Stomach (tissue), 9 donors: ENCODE measurements around the gene POLR3GL. TPM values are rescaled to one million over a fixed set of nuclear protein-coding genes. Genes with fewer than 3 reads are reported as not detected.

Experiments
- DNase-seq, 2 donors: peaks; one replicate each; pipeline versions ENCODE4 v3.0.0 to v3.0.0-alpha.2; 2013 to 2019
- H3K27ac ChIP-seq, 5 donors: fragments of 200-600 bp in 4 of 5; sonication (generic) in 4 of 5; one replicate each; pipeline ENCODE4 v1.5.1; 2013 to 2019; ENCODE audit warnings: mild to moderate bottlenecking in 1 of 5, moderate library complexity in 1 of 5
- H3K27me3 ChIP-seq, 3 donors: fragments of 200-600 bp; sonication (generic); one replicate each; pipeline ENCODE4 v1.5.1; 2017 to 2019; ENCODE audit warnings: mixed run types in 1 of 3
- H3K36me3 ChIP-seq, 4 donors: fragments of 200-600 bp; sonication (generic); 1 replicate in 3 of 4; 2 replicates in 1 of 4; pipeline ENCODE4 v1.5.1; 2016 to 2019
- H3K4me1 ChIP-seq, 4 donors: fragments of 200-600 bp; sonication (generic); one replicate each; pipeline ENCODE4 v1.5.1; 2016 to 2019
- H3K4me3 ChIP-seq, 4 donors: fragments of 200-600 bp; sonication (generic) in 3 of 4; one replicate each; pipeline ENCODE4 v1.5.1; 2016 to 2019; ENCODE audit warnings: mild to moderate bottlenecking in 1 of 4
- H3K9me3 ChIP-seq, 4 donors: fragments of 200-600 bp; sonication (generic); one replicate each; pipeline ENCODE4 v1.5.1; 2016 to 2019
- CTCF ChIP-seq, 7 experiments: fragments of 450-650 bp in 4 of 7; fragments of 200-600 bp in 3 of 7; sonication (generic) in 3 of 7; IDR thresholded peaks; one replicate each; pipeline ENCODE4 v1.5.1; 2016 to 2019; ENCODE audit warnings: antibody characterized with exemption in 7 of 7, control low read depth in 2 of 7, mild to moderate bottlenecking in 1 of 7
- EP300 ChIP-seq: sonication (generic); formaldehyde crosslinking; IDR thresholded peaks from one replicate; pipeline ENCODE4 v1.6.1; 2017; ENCODE audit warnings: antibody characterized with exemption
- POLR2A ChIP-seq, 4 donors: fragments of 450-650 bp; IDR thresholded peaks; one replicate each; pipeline ENCODE4 v1.6.1; 2016; ENCODE audit warnings: antibody characterized with exemption in 4 of 4, control low read depth in 2 of 4, mild to moderate bottlenecking in 1 of 4, moderate library complexity in 1 of 4
- POLR2AphosphoS5 ChIP-seq, 3 donors: sonication (generic); formaldehyde crosslinking; IDR thresholded peaks; one replicate each; pipeline ENCODE4 v1.6.1; 2016; ENCODE audit warnings: antibody characterized with exemption in 3 of 3
- WGBS, 5 donors: extraction: QIAGEN DNeasy Blood & Tissue Kit in 3 of 5; methylation state at CpG; one replicate each; pipeline versions ENCODE4 v1.1.5 to v1.1.7; 2013 to 2018; 5-methylcytosine and 5-hydroxymethylcytosine counted together
- intact Hi-C: fragments of 100-400 bp; cut with DNase I; formaldehyde crosslinking; loops from one replicate; pipeline ENCODE4 v1.15.1; 2023; ENCODE audit warnings: low total_unique reads
- polyA plus RNA-seq, 3 donors: library from polyadenylated mRNA; stranded (reverse); fragments of 200-250 nt; gene quantifications; one replicate each; pipeline ENCODE4 v1.2.3, GENCODE V29; 2013
- total RNA-seq, 5 donors: library from RNA; depleted of rRNA; stranded (reverse); fragments of >200 nt; gene quantifications; one replicate each; pipeline versions ENCODE4 v1.1.0 to v1.2.3, GENCODE V29; 2014 to 2016
- donor health status: healthy with polysubstance abuse.
- donor health status: Bipolar disorder and iron deficiency.
- donor health status: healthy.

POLR3GL gene
- total and polyA plus RNA-seq, 8 donors = 5.8 to 165 (median 26.9) TPM

DNA sequence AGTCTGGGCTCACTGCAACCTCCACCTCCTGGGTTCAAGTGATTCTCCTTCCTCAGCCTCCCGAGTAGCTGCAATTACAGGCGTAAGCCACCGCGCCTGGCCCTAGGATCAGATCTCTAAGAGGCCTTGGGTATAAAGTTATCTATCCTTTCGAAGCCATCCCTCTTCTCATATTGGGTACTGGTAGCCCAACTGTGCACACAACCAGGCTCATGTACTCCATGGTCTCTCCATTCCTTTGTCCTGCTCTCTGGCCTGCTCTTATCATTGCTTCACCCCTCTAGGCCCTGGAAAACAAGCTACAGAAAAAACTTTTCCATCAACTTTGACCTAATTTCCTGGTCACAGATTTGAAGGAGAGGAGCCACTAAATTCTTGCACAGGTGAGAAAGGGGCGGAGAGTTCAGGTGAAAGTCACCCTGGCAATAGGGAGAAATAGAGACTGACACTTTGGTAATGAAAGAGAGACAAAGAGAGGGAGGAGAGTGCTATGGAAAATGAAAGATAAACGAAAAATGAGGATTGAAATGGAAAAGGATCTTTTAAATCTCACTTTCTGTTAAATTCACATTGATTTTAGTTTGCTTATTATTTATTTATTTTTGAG, 25.9 kb downstream of the POLR3GL start:
- Histone ChIP-seq H3K9me3 (no peaks in the 10 kb centered on the region), H3K27me3 (no peaks in the 10 kb centered on the region), H3K27ac (peak overlapping the region; percentile 85 to 100 (median 97)), H3K4me3 (peak overlapping the region in 1 of 4 donors; percentile 97), H3K4me1 (peaks cover 28 to 67% (median 54%) of the 10 kb centered on the region in 4 donors), H3K36me3 (peaks cover 30 to 34% (median 33%) of the 10 kb centered on the region in 4 donors)
- DNase-seq = peak; percentile 40 to 82
- intact Hi-C loops = no loop called here
- 55 to 67% (median 62%) methylated on average over 7 of the region's 7 CpGs for WGBS, 5 donors
- TF ChIP-seq POLR2A (IDR thresholded peaks at IDR 0.05) (no peak), POLR2AphosphoS5 (IDR thresholded peaks at IDR 0.05) (peak; percentile 9 to 80 (median 75))

- H3K27me3 ChIP-seq = no peaks in the 10 kb centered on the region
- no peaks in the 10 kb centered on the region for H3K9me3 ChIP-seq
- intact Hi-C loops = no loop called here
- H3K4me1 ChIP-seq = peaks cover 15 to 53% (median 40%) of the 10 kb centered on the region in 4 donors
- no peak for TF ChIP-seq EP300
- TF ChIP-seq POLR2A (IDR thresholded peaks at IDR 0.05) = no peak
- TF ChIP-seq POLR2AphosphoS5 (IDR thresholded peaks at IDR 0.05) = peak in 2 of 3 donors; percentile 80 to 87
- no peak for TF ChIP-seq CTCF (IDR thresholded peaks at IDR 0.05)
- H3K4me3 ChIP-seq = peak overlapping the region; percentile 70 to 97 (median 76)
- H3K27ac ChIP-seq = peak overlapping the region; percentile 80 to 100 (median 97)
- 51 to 65% (median 56%) methylated on average over 10 of the region's 10 CpGs for WGBS, 5 donors
- peak; percentile 44 to 71 for DNase-seq
- H3K36me3 ChIP-seq = peaks cover 30 to 44% (median 36%) of the 10 kb centered on the region in 4 donors
Measured at GRCh38 chr1:145991735-145992412, 27.4 kb downstream of the POLR3GL start.

DNA sequence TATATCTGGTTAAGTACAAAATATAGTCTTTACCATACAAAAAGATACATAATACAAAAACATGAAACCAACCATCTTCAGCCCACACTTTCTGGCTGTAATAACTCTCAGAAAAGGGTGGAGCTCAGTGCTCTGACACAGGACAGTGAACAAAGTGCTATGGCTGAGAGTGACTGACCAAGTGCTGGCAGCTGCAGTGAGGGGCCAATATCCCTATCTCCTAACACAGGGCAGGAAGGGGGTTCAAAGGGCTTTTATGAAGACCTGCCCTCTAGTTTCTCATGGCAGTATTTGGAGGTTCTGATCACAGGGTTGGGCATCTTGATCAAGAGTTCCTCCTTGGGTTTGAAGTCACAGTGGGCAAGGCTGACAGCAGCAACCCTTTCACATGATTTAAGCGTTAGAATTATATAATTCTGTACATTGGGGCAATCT, 28.0 kb downstream of the POLR3GL start:
- intact Hi-C loops = no loop called here
- H3K27ac ChIP-seq = peak overlapping the region; percentile 25 to 100 (median 97)
- TF ChIP-seq CTCF (IDR thresholded peaks at IDR 0.05) = no peak
- TF ChIP-seq POLR2A (IDR thresholded peaks at IDR 0.05) = peak in 1 of 4 donors; percentile 25
- TF ChIP-seq POLR2AphosphoS5 (IDR thresholded peaks at IDR 0.05) = peak in 2 of 3 donors; percentile 53 to 85
- no peak for TF ChIP-seq EP300
- H3K4me3 ChIP-seq = peak overlapping the region; percentile 70 to 97 (median 76)
- H3K27me3 ChIP-seq = no peaks in the 10 kb centered on the region
- no peaks in the 10 kb centered on the region for H3K9me3 ChIP-seq
- peaks cover 18 to 57% (median 40%) of the 10 kb centered on the region in 4 donors for H3K4me1 ChIP-seq
- WGBS, 5 donors = 24 to 49% (median 37%) methylated on average over 1 of the region's 1 CpG
- peak in 1 of 2 donors; percentile 29 for DNase-seq
- peaks cover 30 to 44% (median 36%) of the 10 kb centered on the region in 4 donors for H3K36me3 ChIP-seq

- Histone ChIP-seq H3K27me3 (no peaks in the 10 kb centered on the region), H3K4me3 (peak overlapping the region; percentile 70 to 97 (median 76)), H3K4me1 (peaks cover 23 to 63% (median 40%) of the 10 kb centered on the region in 4 donors), H3K36me3 (peaks cover 30 to 44% (median 36%) of the 10 kb centered on the region in 4 donors), H3K27ac (peak overlapping the region; percentile 68 to 100 (median 97)), H3K9me3 (no peaks in the 10 kb centered on the region)
- intact Hi-C loops = no loop called here
- no peak for DNase-seq
- WGBS, 5 donors = 29 to 42% (median 32%) methylated on average over 5 of the region's 5 CpGs
- TF ChIP-seq CTCF (IDR thresholded peaks at IDR 0.05) = no peak
- TF ChIP-seq POLR2AphosphoS5 (IDR thresholded peaks at IDR 0.05) = peak in 1 of 3 donors; percentile 8
Measured at GRCh38 chr1:145992958-145993617, 28.6 kb downstream of the POLR3GL start.
